ENCODE results near the gene CDK11A. TPM values are rescaled to one million over a fixed set of nuclear protein-coding genes. Genes with fewer than 3 reads are reported as not detected.
"Not testable (repeated sequence)": the region's sequence is repeated elsewhere in the genome, so short reads cannot be mapped to it uniquely, and the experiment has no call there.

Gene CDK11A
- total RNA-seq, 1 donor from 2014 or later = 51.7 TPM

DNA sequence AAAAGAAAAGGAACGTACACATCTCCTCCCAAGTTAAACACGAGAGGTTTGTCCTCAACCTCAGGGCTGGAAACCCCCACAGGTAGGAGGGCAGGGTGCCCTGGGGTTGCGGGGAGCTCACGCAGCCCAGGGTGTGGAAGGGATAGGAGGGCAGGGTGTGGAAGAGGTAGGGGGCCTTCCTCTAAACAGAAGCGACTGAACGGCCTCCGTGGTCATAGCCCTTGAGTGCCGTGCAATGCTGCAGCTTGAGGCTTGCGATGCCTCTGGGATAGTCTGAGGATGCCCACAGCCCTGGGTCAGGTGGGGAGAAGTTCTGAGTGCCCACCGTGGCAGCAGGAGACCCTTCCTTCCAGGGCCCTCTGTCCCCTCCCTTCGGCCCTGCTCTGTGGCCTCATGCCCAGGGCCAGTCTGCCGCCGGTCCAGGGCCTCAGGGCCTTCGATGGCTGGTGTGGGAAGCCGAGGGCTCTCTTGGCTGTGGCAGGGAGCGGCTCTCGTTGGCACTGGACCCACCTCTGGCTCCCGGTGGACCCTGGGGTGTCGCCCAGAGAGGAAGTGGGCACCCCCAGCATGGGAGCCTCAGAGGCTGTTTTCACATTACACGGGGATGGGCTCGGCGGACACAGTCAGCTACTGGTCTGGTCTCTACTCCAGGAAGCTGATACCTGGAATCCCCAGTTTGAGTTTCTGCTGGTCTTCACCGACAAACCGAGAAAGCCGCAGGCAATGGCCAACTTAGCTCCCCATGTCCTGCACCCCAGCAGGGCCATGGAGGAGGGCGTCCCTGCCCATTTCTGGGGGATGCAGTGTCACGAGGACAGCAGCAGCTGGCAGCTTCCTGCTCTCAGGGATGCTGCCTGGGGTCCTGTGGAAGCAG lies 59.0 kb downstream of the CDK11A start:
- Histone ChIP-seq H3K9me3 (no peaks in the 10 kb centered on the region), H3K36me3 (peaks cover 43% of the 10 kb centered on the region), H3K27me3 (no peaks in the 10 kb centered on the region), H3K4me3 (no peak overlapping the region), H3K27ac (no peak overlapping the region), H3K4me1 (no peaks in the 10 kb centered on the region)
- ATAC-seq (peak; percentile 5), DNase-seq (peak; percentile 57)
- intact Hi-C loops (cut with DNase I) = no loop called here
- TF ChIP-seq, protein P1, sequence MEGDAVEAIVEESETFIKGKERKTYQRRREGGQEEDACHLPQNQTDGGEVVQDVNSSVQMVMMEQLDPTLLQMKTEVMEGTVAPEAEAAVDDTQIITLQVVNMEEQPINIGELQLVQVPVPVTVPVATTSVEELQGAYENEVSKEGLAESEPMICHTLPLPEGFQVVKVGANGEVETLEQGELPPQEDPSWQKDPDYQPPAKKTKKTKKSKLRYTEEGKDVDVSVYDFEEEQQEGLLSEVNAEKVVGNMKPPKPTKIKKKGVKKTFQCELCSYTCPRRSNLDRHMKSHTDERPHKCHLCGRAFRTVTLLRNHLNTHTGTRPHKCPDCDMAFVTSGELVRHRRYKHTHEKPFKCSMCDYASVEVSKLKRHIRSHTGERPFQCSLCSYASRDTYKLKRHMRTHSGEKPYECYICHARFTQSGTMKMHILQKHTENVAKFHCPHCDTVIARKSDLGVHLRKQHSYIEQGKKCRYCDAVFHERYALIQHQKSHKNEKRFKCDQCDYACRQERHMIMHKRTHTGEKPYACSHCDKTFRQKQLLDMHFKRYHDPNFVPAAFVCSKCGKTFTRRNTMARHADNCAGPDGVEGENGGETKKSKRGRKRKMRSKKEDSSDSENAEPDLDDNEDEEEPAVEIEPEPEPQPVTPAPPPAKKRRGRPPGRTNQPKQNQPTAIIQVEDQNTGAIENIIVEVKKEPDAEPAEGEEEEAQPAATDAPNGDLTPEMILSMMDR (IDR thresholded peaks at IDR 0.05) = no peak

DNA sequence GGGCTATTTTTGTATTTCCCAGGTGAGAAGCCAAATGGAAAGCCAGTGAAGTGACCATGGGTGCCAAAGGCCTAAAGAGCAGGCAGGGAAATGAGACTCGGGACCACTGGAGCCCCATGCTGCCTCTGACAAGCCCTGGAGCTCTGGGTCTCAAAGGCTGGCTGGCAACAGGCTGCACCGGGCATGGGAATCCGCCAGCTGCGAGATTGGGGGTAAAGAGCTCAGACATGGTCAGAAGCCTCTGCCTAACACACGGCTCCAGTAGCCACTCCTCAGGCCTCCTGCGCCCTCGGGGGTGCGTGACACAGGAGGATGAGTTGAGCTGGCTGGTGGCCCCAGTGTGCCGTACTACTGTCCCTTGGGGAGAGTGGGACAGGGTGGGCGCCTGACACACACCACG lies 59.8 kb downstream of the CDK11A start:
- H3K4me1 ChIP-seq; H3K4me3 ChIP-seq; H3K27ac ChIP-seq; ATAC-seq; DNase-seq; H3K27me3 ChIP-seq; intact Hi-C loops (cut with DNase I); H3K9me3 ChIP-seq: not testable (repeated sequence)
- H3K36me3 ChIP-seq = peaks cover 35% of the 10 kb centered on the region

DNA sequence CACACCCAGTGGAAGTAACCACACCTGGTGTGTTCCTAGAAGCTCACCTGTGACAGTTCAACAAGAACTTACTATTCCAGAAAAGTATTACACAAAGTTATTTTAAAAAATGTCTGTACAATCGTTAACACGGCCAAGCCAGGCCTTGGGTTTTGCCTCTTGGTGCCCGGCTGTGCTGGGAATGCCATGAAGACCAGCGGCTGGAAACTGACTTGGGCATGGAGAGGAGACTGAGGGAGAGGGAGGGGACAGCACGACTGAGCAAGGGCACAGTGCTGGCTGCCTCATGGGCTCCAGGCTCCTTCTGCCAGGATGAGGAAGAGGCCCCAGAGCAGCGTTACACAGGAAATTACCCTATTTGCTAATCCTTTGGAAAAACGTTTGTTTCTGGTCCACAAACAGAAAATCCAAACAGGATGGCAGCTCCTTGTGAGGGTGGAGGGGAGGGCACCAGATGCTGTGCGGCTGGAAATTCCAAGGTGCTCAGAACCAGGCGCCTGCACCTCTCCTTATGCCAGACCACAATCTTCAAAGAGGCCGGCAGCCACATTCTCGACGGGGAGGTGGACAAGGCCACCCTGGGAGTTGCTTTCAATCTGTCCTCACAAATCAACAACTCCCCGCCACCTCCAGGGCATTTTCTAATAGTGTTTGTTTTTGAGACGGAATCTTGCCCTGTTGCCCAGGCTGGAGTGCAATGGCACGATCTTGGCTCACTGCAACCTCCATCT lies 61.2 kb downstream of the CDK11A start:
- intact Hi-C loops (cut with DNase I) = not testable (repeated sequence)

DNA sequence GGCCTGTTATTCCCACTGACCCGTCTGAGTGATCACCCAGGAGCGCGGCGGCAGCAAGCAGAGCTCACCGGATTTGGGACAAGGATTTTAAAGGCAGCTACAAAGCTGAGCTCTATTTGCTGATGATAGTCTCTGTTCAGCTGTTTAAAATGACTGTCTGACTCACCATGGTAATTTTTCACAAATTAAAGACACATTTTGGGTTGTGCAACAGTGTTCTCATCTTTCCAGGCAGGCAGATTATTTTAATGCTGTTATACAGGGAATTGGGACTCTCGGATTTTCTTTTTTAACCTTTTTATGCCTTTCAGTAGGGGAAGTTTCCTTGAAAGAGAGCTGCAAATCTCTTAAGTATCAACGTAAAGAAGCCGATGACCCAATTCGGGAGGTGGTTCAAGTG lies 61.8 kb downstream of the CDK11A start:
- ATAC-seq; DNase-seq; H3K27ac ChIP-seq; H3K9me3 ChIP-seq; H3K4me3 ChIP-seq; intact Hi-C loops (cut with DNase I); H3K27me3 ChIP-seq; H3K4me1 ChIP-seq: not testable (repeated sequence)
- peaks cover 20% of the 10 kb centered on the region for H3K36me3 ChIP-seq

More for the DNA sequence above, 61.2 kb downstream of the CDK11A start:
- H3K27me3 ChIP-seq, H3K4me3 ChIP-seq, ATAC-seq, H3K9me3 ChIP-seq, H3K4me1 ChIP-seq: not testable (repeated sequence)
- Histone ChIP-seq H3K36me3 (peaks cover 24% of the 10 kb centered on the region), H3K27ac (peak overlapping the region; percentile 19)
- peak; percentile 55 for DNase-seq

DNA sequence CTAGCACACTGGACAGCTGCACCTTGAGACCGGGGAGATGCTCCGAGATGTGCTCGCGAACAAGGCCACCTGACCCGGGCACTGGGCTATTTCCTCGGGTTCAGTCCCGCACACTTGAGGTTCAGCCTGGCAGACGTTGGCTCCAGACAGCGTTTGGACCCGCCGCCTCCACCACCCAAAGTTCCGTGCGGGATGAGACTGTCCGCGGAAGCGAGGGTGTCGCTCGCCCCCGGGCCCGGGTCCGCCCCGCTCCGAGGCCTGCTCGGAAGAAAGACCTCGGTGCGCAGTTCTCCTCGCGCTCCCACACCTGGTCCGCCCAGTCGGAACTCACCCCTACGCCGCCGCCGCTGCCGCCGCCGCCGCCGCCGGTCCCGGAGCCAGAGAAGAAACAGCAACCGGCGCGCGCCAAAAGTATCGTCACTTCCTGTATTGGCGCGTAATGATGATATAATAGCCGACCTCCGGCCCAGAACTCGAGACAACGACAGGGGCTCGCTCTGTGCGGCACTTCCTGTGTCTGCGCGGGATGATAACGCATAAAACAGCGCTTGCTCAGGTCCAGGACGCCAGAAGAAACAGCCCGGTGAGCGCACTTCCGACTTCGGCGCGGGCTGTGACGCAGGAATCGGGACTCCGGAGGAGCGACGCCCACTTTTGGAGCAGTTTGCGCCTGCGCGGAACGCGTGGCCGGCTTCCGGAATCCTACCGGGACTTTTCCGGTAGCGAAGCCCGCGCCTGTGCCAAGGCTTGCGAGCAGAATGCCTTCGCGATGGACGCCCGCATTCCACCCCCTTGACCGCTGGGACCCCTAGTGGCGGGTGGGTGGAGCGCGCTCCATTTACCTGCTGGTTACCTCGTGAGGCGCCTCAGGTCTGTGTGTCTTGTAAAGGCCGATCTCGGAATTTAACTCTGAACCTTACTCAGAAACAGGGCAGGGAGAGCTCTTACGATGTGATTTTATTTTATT lies 65.3 kb downstream of the CDK11A start, which contains the start of gene CDK11B:
Gene CDK11B, minus strand, starts transcription at position 422 of the 967 bp plus-strand sequence. CDS start 1,519 bp downstream, outside the sequence.
- H3K4me1 ChIP-seq; H3K27me3 ChIP-seq; intact Hi-C loops (cut with DNase I); H3K9me3 ChIP-seq: not testable (repeated sequence)
- DNase-seq = peak; percentile 96
- ATAC-seq = peak; percentile 95
- Histone ChIP-seq H3K36me3 (peaks cover 34% of the 10 kb centered on the region), H3K4me3 (peak within 1 kb of the TSS; percentile 65), H3K27ac (peak within 1 kb of the TSS; percentile 100)
- TF ChIP-seq, protein P1 (IDR thresholded peaks at IDR 0.05) = peak; percentile 36

Other genes starting within 250 kb of the CDK11A start
- 21.9 TPM for gene ATAD3A, start 212.2 kb downstream of the CDK11A start, total RNA-seq
- 2.9 TPM for gene TMEM240, start 183.7 kb downstream of the CDK11A start, total RNA-seq
- 125 TPM for gene SSU72, start 149.5 kb downstream of the CDK11A start, total RNA-seq
- gene FNDC10, start 124.2 kb downstream of the CDK11A start, total RNA-seq = 7.4 TPM
- 88.7 TPM for gene MIB2, start 108.9 kb downstream of the CDK11A start, total RNA-seq
- 40.3 TPM for gene MMP23B, start 92.2 kb downstream of the CDK11A start, total RNA-seq
- 24.8 TPM for gene CDK11B, start 65.4 kb downstream of the CDK11A start, total RNA-seq
- gene SLC35E2B, start 31.6 kb downstream of the CDK11A start, total RNA-seq = 49.8 TPM
- gene NADK, start 54.1 kb upstream of the CDK11A start, total RNA-seq = 99.2 TPM
- 328 TPM for gene GNB1, start 166.7 kb upstream of the CDK11A start, total RNA-seq
- 0.90 TPM for gene CALML6, start 190.9 kb upstream of the CDK11A start, total RNA-seq
- gene TMEM52, start 194.9 kb upstream of the CDK11A start, total RNA-seq = 1.5 TPM

Data from upper lobe of right lung (tissue), 1 donor.